HG03066 (cell line): ENCODE data around the gene SNX32.
A peak's percentile ranks its signal among the peaks of the same experiment; 100 is the strongest.

Experiments
- ATAC-seq: cut with Tn5 transposase; IDR thresholded peaks from one replicate; pipeline ENCODE4 v1.9.1; 2021; ENCODE audit warnings: low read depth; ENCODE audit not compliant: unreplicated experiment

SNX32 gene

GRCh38 chr11:65854852-65855837, 21.4 kb downstream of the SNX32 start:
- no peak for ATAC-seq

GRCh38 chr11:65855927-65856363, 22.2 kb downstream of the SNX32 start:
- no peak for ATAC-seq

GRCh38 chr11:65856689-65857499, 23.1 kb downstream of the SNX32 start:
- ATAC-seq: no peak

GRCh38 chr11:65857500-65857852, 23.7 kb downstream of the SNX32 start:
- ATAC-seq: peak; percentile 1

- peak; percentile 46 for ATAC-seq
These were observed 24.3 kb downstream of the SNX32 start, which contains the start of gene CFL1 for GRCh38 chr11:65857853-65858680. TSS of gene CFL1 (minus strand) at chr11:65858180. CDS start at chr11:65858099, 81 bp downstream.

- ATAC-seq: no peak
These were observed 24.9 kb downstream of the SNX32 start for GRCh38 chr11:65858681-65859087.

- peak; percentile 52 for ATAC-seq
These were observed 25.5 kb downstream of the SNX32 start for GRCh38 chr11:65859095-65859811.

GRCh38 chr11:65859812-65860277, 26.1 kb downstream of the SNX32 start:
- ATAC-seq: no peak

GRCh38 chr11:65860278-65861164, 26.8 kb downstream of the SNX32 start, which contains the start of gene MUS81:
TSS of gene MUS81 (plus strand) at chr11:65860433. CDS start at chr11:65860754, 321 bp downstream.
- no peak for ATAC-seq

GRCh38 chr11:65861165-65861505, 27.4 kb downstream of the SNX32 start:
- no peak for ATAC-seq

- no peak for ATAC-seq
These were observed 27.9 kb downstream of the SNX32 start for GRCh38 chr11:65861533-65862183.

GRCh38 chr11:65862191-65862735, 28.5 kb downstream of the SNX32 start:
- ATAC-seq: no peak

GRCh38 chr11:65862941-65863888, 29.5 kb downstream of the SNX32 start:
- no peak for ATAC-seq

GRCh38 chr11:65863889-65864705, 30.3 kb downstream of the SNX32 start:
- ATAC-seq: no peak

GRCh38 chr11:65864706-65865471, 31.1 kb downstream of the SNX32 start:
- ATAC-seq: no peak
